Stomach (tissue), 9 donors: ENCODE measurements around the gene DOCK4. TPM values are rescaled to one million over a fixed set of nuclear protein-coding genes. Genes with fewer than 3 reads are reported as not detected.

ENCODE experiments used
- DNase-seq, 2 donors: peaks; one replicate each; pipeline versions ENCODE4 v3.0.0 to v3.0.0-alpha.2; 2013 to 2019
- H3K27ac ChIP-seq, 5 donors: fragments of 200-600 bp in 4 of 5; sonication (generic) in 4 of 5; one replicate each; pipeline ENCODE4 v1.5.1; 2013 to 2019; ENCODE audit warnings: mild to moderate bottlenecking in 1 of 5, moderate library complexity in 1 of 5
- H3K27me3 ChIP-seq, 3 donors: fragments of 200-600 bp; sonication (generic); one replicate each; pipeline ENCODE4 v1.5.1; 2017 to 2019; ENCODE audit warnings: mixed run types in 1 of 3
- H3K36me3 ChIP-seq, 4 donors: fragments of 200-600 bp; sonication (generic); 1 replicate in 3 of 4; 2 replicates in 1 of 4; pipeline ENCODE4 v1.5.1; 2016 to 2019
- H3K4me1 ChIP-seq, 4 donors: fragments of 200-600 bp; sonication (generic); one replicate each; pipeline ENCODE4 v1.5.1; 2016 to 2019
- H3K4me3 ChIP-seq, 4 donors: fragments of 200-600 bp; sonication (generic) in 3 of 4; one replicate each; pipeline ENCODE4 v1.5.1; 2016 to 2019; ENCODE audit warnings: mild to moderate bottlenecking in 1 of 4
- H3K9me3 ChIP-seq, 4 donors: fragments of 200-600 bp; sonication (generic); one replicate each; pipeline ENCODE4 v1.5.1; 2016 to 2019
- EP300 ChIP-seq: sonication (generic); formaldehyde crosslinking; IDR thresholded peaks from one replicate; pipeline ENCODE4 v1.6.1; 2017; ENCODE audit warnings: antibody characterized with exemption
- POLR2A ChIP-seq, 4 donors: fragments of 450-650 bp; IDR thresholded peaks; one replicate each; pipeline ENCODE4 v1.6.1; 2016; ENCODE audit warnings: antibody characterized with exemption in 4 of 4, control low read depth in 2 of 4, mild to moderate bottlenecking in 1 of 4, moderate library complexity in 1 of 4
- POLR2AphosphoS5 ChIP-seq, 3 donors: sonication (generic); formaldehyde crosslinking; IDR thresholded peaks; one replicate each; pipeline ENCODE4 v1.6.1; 2016; ENCODE audit warnings: antibody characterized with exemption in 3 of 3
- WGBS, 5 donors: extraction: QIAGEN DNeasy Blood & Tissue Kit in 3 of 5; methylation state at CpG; one replicate each; pipeline versions ENCODE4 v1.1.5 to v1.1.7; 2013 to 2018; 5-methylcytosine and 5-hydroxymethylcytosine counted together
- intact Hi-C: fragments of 100-400 bp; cut with DNase I; formaldehyde crosslinking; loops from one replicate; pipeline ENCODE4 v1.15.1; 2023; ENCODE audit warnings: low total_unique reads
- polyA plus RNA-seq, 3 donors: library from polyadenylated mRNA; stranded (reverse); fragments of 200-250 nt; gene quantifications; one replicate each; pipeline ENCODE4 v1.2.3, GENCODE V29; 2013
- total RNA-seq, 5 donors: library from RNA; depleted of rRNA; stranded (reverse); fragments of >200 nt; gene quantifications; one replicate each; pipeline versions ENCODE4 v1.1.0 to v1.2.3, GENCODE V29; 2014 to 2016
- TF ChIP-seq, protein P1 (sequence below), 7 experiments: fragments of 450-650 bp in 4 of 7; fragments of 200-600 bp in 3 of 7; sonication (generic) in 3 of 7; IDR thresholded peaks; one replicate each; pipeline ENCODE4 v1.5.1; 2016 to 2019; ENCODE audit warnings: antibody characterized with exemption in 7 of 7, control low read depth in 2 of 7, mild to moderate bottlenecking in 1 of 7
- donor health status: healthy with polysubstance abuse.
- donor health status: Bipolar disorder and iron deficiency.
- donor health status: healthy.

The DOCK4 gene
- total and polyA plus RNA-seq, 8 donors: 1.1 to 54.9 (median 16.4) TPM

DNA sequence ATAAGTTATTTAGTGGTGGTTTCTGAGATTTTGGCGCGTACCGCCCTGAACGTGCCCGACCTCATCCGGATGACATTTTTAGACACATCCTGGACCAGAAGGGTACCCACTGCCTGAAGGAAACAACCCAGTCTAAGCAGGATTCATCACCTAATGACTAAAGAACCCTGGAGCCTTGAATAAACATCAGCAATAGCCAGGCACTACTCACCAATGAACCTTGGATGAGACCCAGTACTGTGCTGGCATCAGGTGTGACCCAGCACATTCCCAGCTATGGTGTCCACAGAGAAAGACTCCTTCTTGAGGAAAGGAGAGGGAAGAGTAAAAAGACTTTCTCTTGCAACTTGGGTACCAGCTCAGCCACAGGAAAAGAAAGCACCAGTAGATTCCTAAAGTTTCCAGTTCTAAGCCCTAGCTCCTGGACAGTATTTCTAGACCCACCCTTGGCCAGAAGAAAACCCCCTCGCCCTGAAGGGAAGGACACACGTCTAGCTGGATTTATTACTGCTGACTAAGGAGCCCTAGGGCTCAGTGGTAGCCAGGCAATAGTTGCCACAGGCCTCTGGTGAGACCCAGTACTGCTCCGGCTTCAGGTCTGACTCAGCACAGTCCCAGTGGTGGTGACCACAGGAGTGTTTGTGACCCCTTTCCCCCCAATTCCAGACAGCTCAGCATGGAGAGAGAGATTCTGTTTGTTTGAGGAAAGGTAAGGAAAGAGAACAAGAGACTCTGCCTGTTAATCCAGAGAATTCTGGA, 32.8 kb upstream of the DOCK4 start:
- Histone ChIP-seq H3K4me1 (no peaks in the 10 kb centered on the region), H3K36me3 (no peaks in the 10 kb centered on the region), H3K4me3 (no peak overlapping the region), H3K27ac (no peak overlapping the region), H3K9me3 (no peaks in the 10 kb centered on the region), H3K27me3 (no peaks in the 10 kb centered on the region)
- intact Hi-C loops: no loop called here
- no peak for DNase-seq
- WGBS, 5 donors: 94 to 99% (median 96%) methylated on average over 9 of the region's 9 CpGs
- TF ChIP-seq POLR2A (IDR thresholded peaks at IDR 0.05) (no peak), EP300 (no peak), POLR2AphosphoS5 (IDR thresholded peaks at IDR 0.05) (no peak)
- TF ChIP-seq, protein P1, sequence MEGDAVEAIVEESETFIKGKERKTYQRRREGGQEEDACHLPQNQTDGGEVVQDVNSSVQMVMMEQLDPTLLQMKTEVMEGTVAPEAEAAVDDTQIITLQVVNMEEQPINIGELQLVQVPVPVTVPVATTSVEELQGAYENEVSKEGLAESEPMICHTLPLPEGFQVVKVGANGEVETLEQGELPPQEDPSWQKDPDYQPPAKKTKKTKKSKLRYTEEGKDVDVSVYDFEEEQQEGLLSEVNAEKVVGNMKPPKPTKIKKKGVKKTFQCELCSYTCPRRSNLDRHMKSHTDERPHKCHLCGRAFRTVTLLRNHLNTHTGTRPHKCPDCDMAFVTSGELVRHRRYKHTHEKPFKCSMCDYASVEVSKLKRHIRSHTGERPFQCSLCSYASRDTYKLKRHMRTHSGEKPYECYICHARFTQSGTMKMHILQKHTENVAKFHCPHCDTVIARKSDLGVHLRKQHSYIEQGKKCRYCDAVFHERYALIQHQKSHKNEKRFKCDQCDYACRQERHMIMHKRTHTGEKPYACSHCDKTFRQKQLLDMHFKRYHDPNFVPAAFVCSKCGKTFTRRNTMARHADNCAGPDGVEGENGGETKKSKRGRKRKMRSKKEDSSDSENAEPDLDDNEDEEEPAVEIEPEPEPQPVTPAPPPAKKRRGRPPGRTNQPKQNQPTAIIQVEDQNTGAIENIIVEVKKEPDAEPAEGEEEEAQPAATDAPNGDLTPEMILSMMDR (IDR thresholded peaks at IDR 0.05): no peak

DNA sequence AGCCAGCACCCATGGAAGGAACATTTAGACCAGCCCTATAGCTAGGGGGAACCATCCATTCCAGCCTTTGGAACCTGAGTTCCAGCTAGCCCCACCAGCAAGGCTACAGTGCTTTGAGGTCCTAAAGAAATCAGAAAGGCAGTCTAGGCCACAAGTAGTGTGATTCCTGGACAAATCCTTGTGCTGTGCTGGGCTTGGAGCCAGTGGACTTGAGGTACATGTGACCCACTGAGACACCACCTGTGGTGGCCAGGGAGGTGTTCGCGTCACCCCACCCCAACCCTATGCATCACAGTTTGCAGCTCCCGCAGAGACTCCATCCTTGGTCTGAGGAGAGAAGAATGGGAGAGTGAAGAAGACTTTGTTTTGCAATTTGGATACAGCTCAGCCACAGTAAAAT, 32.1 kb upstream of the DOCK4 start:
- Histone ChIP-seq H3K9me3 (no peaks in the 10 kb centered on the region), H3K4me1 (peaks cover 0 to 4% (median 0%) of the 10 kb centered on the region in 4 donors), H3K36me3 (no peaks in the 10 kb centered on the region), H3K27ac (no peak overlapping the region), H3K27me3 (no peaks in the 10 kb centered on the region), H3K4me3 (no peak overlapping the region)
- intact Hi-C loops: no loop called here
- no peak for DNase-seq
- TF ChIP-seq POLR2A (IDR thresholded peaks at IDR 0.05): no peak
- TF ChIP-seq, protein P1 (IDR thresholded peaks at IDR 0.05): no peak
- TF ChIP-seq POLR2AphosphoS5 (IDR thresholded peaks at IDR 0.05): no peak
- TF ChIP-seq EP300: no peak
- 98 to 100% (median 100%) methylated on average over 3 of the region's 3 CpGs for WGBS, 5 donors

DNA sequence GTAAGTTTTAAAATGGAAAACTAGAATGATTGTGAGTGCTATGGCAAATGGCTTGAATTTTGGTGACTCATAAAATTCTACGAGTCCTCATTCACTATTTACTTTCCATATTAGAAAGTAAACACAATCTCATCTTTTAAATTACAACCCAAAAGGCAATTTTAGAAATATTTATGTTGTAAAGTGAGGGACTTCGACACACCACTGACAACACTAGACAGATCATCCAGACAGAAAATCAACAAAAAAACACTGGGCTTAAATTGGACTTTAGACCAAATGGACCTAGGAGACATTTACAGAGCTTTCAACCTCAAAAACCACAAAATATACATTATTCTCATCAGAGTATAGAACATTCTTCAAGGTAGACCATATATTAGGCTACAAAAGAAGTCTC, 30.4 kb upstream of the DOCK4 start:
- Histone ChIP-seq H3K36me3 (no peaks in the 10 kb centered on the region), H3K27ac (no peak overlapping the region), H3K9me3 (no peaks in the 10 kb centered on the region), H3K4me1 (peaks cover 0 to 12% (median 0%) of the 10 kb centered on the region in 4 donors), H3K27me3 (no peaks in the 10 kb centered on the region), H3K4me3 (no peak overlapping the region)
- no peak for DNase-seq
- intact Hi-C loops: no loop called here
- WGBS, 5 donors: 74 to 83% (median 81%) methylated on average over 2 of the region's 2 CpGs
- no peak for TF ChIP-seq EP300
- TF ChIP-seq POLR2AphosphoS5 (IDR thresholded peaks at IDR 0.05): no peak
- no peak for TF ChIP-seq POLR2A (IDR thresholded peaks at IDR 0.05)
- TF ChIP-seq, protein P1 (IDR thresholded peaks at IDR 0.05): no peak

DNA sequence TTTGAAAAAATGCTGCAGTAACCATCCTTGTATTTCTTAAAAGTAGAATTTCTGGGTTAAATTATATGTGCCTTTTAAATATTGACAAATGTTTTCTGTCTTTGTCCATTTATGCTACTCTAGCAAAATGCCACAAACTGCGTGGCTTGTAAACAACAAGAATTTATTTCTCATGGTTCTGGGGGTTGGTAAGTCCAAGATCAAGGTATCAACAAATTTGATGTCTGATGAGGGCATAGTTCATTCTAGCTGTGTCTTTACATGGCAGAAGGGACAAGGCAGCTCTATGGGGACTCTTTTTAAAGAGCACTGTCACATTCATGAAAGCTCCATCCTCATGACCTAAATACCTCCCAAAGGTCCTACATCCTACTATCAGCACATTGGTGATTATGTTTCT, 27.9 kb upstream of the DOCK4 start:
- Histone ChIP-seq H3K9me3 (no peaks in the 10 kb centered on the region), H3K4me1 (peaks cover 0 to 12% (median 0%) of the 10 kb centered on the region in 4 donors), H3K27ac (no peak overlapping the region), H3K27me3 (no peaks in the 10 kb centered on the region), H3K4me3 (no peak overlapping the region), H3K36me3 (no peaks in the 10 kb centered on the region)
- TF ChIP-seq, protein P1 (IDR thresholded peaks at IDR 0.05): no peak
- TF ChIP-seq POLR2A (IDR thresholded peaks at IDR 0.05): no peak
- WGBS, 5 donors: 96 to 100% (median 99%) methylated on average over 1 of the region's 1 CpG
- DNase-seq: no peak
- intact Hi-C loops: no loop called here
